ENCODE measurements around the gene NR1H2.
A peak's percentile ranks its signal among the peaks of the same experiment; 100 is the strongest.
"Not testable (repeated sequence)": the region's sequence is repeated elsewhere in the genome, so short reads cannot be mapped to it uniquely, and the experiment has no call there.

The NR1H2 gene

GRCh38 chr19:50347089-50347581 is 29.1 kb upstream of the NR1H2 start:
- DNase-seq, result not testable (repeated sequence)

- DNase-seq, result no peak
Measured at GRCh38 chr19:50349277-50350057, 26.8 kb upstream of the NR1H2 start.

GRCh38 chr19:50352242-50352641 is 24.0 kb upstream of the NR1H2 start:
- DNase-seq, result no peak

- DNase-seq, result not testable (repeated sequence)
Measured at GRCh38 chr19:50353487-50353880, 22.8 kb upstream of the NR1H2 start.

- DNase-seq, result no peak
Measured at GRCh38 chr19:50356691-50357177, 19.5 kb upstream of the NR1H2 start.

- peak; percentile 83 for DNase-seq
Measured at GRCh38 chr19:50357178-50358100, 18.8 kb upstream of the NR1H2 start.

- peak; percentile 68 for DNase-seq
Measured at GRCh38 chr19:50358483-50359327, 17.6 kb upstream of the NR1H2 start.

- DNase-seq, result no peak
Measured at GRCh38 chr19:50359328-50359818, 16.9 kb upstream of the NR1H2 start.

- DNase-seq, result no peak
Measured at GRCh38 chr19:50361290-50362029, 14.8 kb upstream of the NR1H2 start.

GRCh38 chr19:50362030-50362412 is 14.2 kb upstream of the NR1H2 start:
- DNase-seq, result no peak

- DNase-seq, result no peak
Measured at GRCh38 chr19:50362656-50363424, 13.4 kb upstream of the NR1H2 start.

GRCh38 chr19:50365434-50366306 is 10.6 kb upstream of the NR1H2 start, which contains the start of gene NAPSA:
Gene NAPSA (minus strand): TSS chr19:50365639. CDS start chr19:50365621, 18 bp downstream.
- DNase-seq, result no peak

GRCh38 chr19:50368649-50369570 is 7.3 kb upstream of the NR1H2 start:
- DNase-seq, result peak; percentile 75

GRCh38 chr19:50371914-50372475 is 4.3 kb upstream of the NR1H2 start:
- DNase-seq, result no peak

- DNase-seq, result peak; percentile 66
Measured at GRCh38 chr19:50377051-50377461, 799 bp downstream of the NR1H2 start.

- no peak for DNase-seq
Measured at GRCh38 chr19:50377517-50377916, 1.3 kb downstream of the NR1H2 start.

- no peak for DNase-seq
Measured at GRCh38 chr19:50378169-50378862, 2.1 kb downstream of the NR1H2 start.

GRCh38 chr19:50378863-50379236 is 2.6 kb downstream of the NR1H2 start:
- DNase-seq, result no peak
